Measurements from ENCODE around the gene DLL4.

The DLL4 gene

GRCh38 chr15:40958723-40959122 lies 29.6 kb downstream of the DLL4 start:
- no peak overlapping the region for H3K27ac ChIP-seq (ENCODE audit: low read length)

GRCh38 chr15:40959331-40960141 lies 30.4 kb downstream of the DLL4 start:
- Histone ChIP-seq H3K9ac (ENCODE audit: low read depth, low read length) (no peak overlapping the region), H3K4me3 (ENCODE audit: low read depth in 1 of 2, low read length in 2 of 2) (no peak overlapping the region), H3K36me3 (ENCODE audit: insufficient read depth, low read length) (no peaks in the 10 kb centered on the region), H3K4me2 (ENCODE audit: insufficient read depth, low read length) (no peak overlapping the region), H3K4me1 (ENCODE audit: insufficient read depth, low read length) (no peaks in the 10 kb centered on the region), H4K20me1 (ENCODE audit: insufficient read depth, low read length) (no peaks in the 10 kb centered on the region), H3K27ac (ENCODE audit: low read length) (no peak overlapping the region), H3K27me3 (ENCODE audit: insufficient read depth, low read length, poor library complexity) (no peaks in the 10 kb centered on the region), H2AFZ (ENCODE audit: low read depth, low read length) (no peak overlapping the region), H3K79me2 (ENCODE audit: insufficient read depth, low read length) (no peaks in the 10 kb centered on the region), H3K9me3 (ENCODE audit: insufficient read depth, low read length, severe bottlenecking) (no peaks in the 10 kb centered on the region)
- ATAC-seq (ENCODE audit: insufficient read depth, low read depth) = no peak
- no peak for TF ChIP-seq CTCF (IDR thresholded peaks at IDR 0.05; ENCODE audit: borderline replicate concordance, extremely low read depth, low read length, poor library complexity, severe bottlenecking)
- TF ChIP-seq EZH2 (IDR thresholded peaks at IDR 0.05; ENCODE audit: borderline replicate concordance, low read depth, low read length, severe bottlenecking) = no peak
- DNase-seq = no peak

More at GRCh38 chr15:40958723-40959122, 29.6 kb downstream of the DLL4 start:
- Histone ChIP-seq H3K9ac (ENCODE audit: low read depth, low read length) (no peak overlapping the region), H3K27me3 (ENCODE audit: insufficient read depth, low read length, poor library complexity) (no peaks in the 10 kb centered on the region), H3K4me1 (ENCODE audit: insufficient read depth, low read length) (peaks cover 7% of the 10 kb centered on the region), H3K4me2 (ENCODE audit: insufficient read depth, low read length) (no peak overlapping the region), H2AFZ (ENCODE audit: low read depth, low read length) (no peak overlapping the region), H4K20me1 (ENCODE audit: insufficient read depth, low read length) (no peaks in the 10 kb centered on the region), H3K36me3 (ENCODE audit: insufficient read depth, low read length) (no peaks in the 10 kb centered on the region), H3K9me3 (ENCODE audit: insufficient read depth, low read length, severe bottlenecking) (no peaks in the 10 kb centered on the region), H3K4me3 (ENCODE audit: low read depth in 1 of 2, low read length in 2 of 2) (no peak overlapping the region), H3K79me2 (ENCODE audit: insufficient read depth, low read length) (no peaks in the 10 kb centered on the region)
- ATAC-seq (ENCODE audit: insufficient read depth, low read depth) (no peak), DNase-seq (no peak)
- TF ChIP-seq EZH2 (IDR thresholded peaks at IDR 0.05; ENCODE audit: borderline replicate concordance, low read depth, low read length, severe bottlenecking) (no peak), CTCF (IDR thresholded peaks at IDR 0.05; ENCODE audit: borderline replicate concordance, extremely low read depth, low read length, poor library complexity, severe bottlenecking) (no peak)

DNA sequence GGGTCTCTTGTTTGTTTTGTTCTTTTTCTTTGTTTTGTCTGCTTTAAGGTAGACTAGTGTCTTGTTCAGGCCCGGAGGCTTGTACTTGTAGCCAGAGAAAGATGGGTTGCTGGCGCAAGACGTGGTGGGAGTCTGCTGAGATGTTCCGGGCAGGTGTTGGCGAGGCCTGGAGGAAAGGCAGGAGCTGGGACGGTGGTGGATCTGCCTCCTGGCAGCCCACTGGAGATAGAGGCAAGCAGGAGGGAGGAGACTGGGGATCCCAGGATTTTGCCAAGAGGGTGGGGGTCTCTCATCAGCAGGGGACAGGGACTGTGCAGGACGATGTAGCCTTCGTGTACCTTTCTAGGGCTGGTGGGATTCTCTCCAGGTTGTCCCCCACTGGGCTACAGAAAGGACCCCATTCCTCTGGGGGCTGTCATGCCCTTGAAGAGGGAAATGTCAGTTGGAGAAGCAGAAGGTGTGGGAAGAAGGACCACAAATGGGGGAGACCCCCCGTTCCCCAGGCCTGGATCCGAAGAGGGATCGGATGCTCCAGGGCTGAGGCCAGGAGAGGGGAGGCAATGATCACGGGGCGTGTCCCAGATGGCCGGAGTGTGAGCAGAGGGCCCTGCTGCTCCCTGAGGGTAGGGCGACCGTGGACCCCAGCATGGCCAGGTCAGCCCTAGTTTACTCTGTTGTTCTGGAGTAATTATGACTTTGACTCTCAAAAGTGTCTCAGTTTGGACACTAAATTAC lies 31.2 kb downstream of the DLL4 start:
- H3K9me3 ChIP-seq (ENCODE audit: insufficient read depth, low read length, severe bottlenecking) = no peaks in the 10 kb centered on the region
- no peak overlapping the region for H2AFZ ChIP-seq (ENCODE audit: low read depth, low read length)
- no peaks in the 10 kb centered on the region for H4K20me1 ChIP-seq (ENCODE audit: insufficient read depth, low read length)
- H3K9ac ChIP-seq (ENCODE audit: low read depth, low read length) = no peak overlapping the region
- no peak overlapping the region for H3K4me2 ChIP-seq (ENCODE audit: insufficient read depth, low read length)
- H3K27ac ChIP-seq (ENCODE audit: low read length) = no peak overlapping the region
- no peaks in the 10 kb centered on the region for H3K36me3 ChIP-seq (ENCODE audit: insufficient read depth, low read length)
- H3K27me3 ChIP-seq (ENCODE audit: insufficient read depth, low read length, poor library complexity) = no peaks in the 10 kb centered on the region
- ATAC-seq (ENCODE audit: insufficient read depth, low read depth) (no peak), DNase-seq (no peak)
- TF ChIP-seq CTCF (IDR thresholded peaks at IDR 0.05; ENCODE audit: borderline replicate concordance, extremely low read depth, low read length, poor library complexity, severe bottlenecking) (no peak), EZH2 (IDR thresholded peaks at IDR 0.05; ENCODE audit: borderline replicate concordance, low read depth, low read length, severe bottlenecking) (no peak)
- H3K4me1 ChIP-seq (ENCODE audit: insufficient read depth, low read length) = no peaks in the 10 kb centered on the region
- no peaks in the 10 kb centered on the region for H3K79me2 ChIP-seq (ENCODE audit: insufficient read depth, low read length)
- no peak overlapping the region for H3K4me3 ChIP-seq (ENCODE audit: low read depth in 1 of 2, low read length in 2 of 2)
